NK-92 treated with Interleukin-12 subunit alpha and Interleukin-12 subunit beta, amount 100 ng/mL, for 24 hours (cell line): ENCODE results near the gene DENND4A.
A peak's percentile ranks its signal among the peaks of the same experiment; 100 is the strongest.
"Not testable (repeated sequence)": the region's sequence is repeated elsewhere in the genome, so short reads cannot be mapped to it uniquely, and the experiment has no call there.

Experiments used
- DNase-seq: peaks from one replicate; lab custom pipeline; 2025; lab: John Stamatoyannopoulos, UW

The DENND4A gene

DNA sequence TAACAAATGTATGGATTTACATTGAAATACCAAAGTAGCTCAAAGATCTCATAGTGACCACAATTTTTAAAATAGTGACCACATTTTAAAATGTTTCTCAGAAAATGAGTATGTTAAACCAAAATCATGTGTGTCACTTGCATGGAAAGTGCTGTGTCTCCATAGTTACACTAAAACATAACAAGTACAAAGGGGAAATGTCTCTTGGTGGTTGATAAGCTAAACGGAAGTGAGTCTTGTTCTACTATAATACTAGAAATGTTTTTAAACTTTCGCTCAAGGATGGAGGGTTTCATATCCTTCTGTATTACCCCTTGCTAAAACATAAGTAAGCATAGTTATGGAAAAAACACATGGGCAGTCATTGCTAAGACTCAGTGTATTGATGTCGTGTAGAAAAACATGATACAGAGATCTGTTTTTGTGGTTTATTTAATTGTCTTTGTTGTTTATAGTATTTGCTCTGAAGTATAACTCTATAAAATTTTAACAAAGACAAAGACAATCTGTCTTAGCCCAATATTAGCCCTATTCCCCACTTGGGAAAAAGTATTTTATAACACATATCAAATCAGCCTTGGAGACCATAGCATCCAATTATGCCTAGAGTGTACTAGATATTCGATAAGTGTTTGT, 27.0 kb upstream of the DENND4A start:
- no peak for DNase-seq

DNA sequence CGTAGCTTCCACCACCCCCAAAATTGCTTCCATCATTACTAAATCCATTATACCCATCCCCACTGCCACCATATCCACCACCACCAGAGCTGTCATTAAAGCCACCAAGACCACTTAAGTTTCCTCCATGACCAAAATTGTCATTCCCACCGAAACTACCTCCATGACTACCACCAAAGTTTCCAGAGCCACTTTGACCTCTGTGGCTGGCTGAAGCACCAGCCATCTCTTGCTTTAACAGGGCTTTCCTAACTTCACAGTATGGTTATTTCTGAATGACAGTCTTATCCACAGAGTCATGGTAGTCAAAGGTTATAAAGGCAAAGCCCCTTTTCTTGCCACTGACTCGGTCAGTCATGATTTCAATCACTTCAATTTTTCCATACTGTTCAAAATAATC, 24.3 kb upstream of the DENND4A start:
- DNase-seq: no peak

DNA sequence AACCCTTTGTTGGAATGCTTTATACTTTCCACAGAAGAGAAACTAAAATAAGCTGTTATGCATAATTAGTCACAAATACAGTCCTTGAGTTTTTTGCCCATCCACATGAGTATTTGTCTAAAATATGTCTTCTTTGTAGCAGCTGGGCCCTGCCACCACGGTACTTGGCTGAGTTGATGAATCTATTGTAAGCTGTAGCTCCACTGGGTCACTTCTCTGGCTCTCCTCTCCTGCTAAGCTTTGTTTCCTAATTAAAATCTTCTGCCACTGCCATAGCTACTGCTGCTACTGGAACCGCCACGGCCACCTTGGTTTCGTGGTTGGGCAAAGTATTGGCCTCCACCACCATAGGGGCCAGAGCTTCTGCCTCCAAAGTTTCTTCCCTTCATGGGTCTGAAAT, 23.9 kb upstream of the DENND4A start:
- DNase-seq: not testable (repeated sequence)

DNA sequence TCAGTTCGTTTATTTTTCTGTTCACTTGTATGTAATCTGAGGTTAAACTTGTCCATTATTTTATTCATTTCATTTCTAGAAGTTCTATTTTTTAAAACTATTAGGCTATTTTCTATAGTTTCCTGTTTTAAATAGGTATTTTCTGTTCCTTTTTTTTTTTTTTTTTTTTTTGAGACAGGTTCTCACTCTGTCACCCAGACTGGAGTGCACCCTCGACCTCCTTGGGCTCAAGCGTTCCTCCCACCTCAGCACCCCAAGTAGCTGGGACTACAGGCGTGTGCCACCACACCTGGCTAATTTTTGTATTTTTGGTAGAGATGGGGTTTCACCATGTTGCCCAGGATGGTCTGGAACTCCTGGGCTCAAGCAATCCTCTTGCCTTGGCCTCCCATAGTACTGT, 22.2 kb upstream of the DENND4A start:
- DNase-seq: not testable (repeated sequence)

DNA sequence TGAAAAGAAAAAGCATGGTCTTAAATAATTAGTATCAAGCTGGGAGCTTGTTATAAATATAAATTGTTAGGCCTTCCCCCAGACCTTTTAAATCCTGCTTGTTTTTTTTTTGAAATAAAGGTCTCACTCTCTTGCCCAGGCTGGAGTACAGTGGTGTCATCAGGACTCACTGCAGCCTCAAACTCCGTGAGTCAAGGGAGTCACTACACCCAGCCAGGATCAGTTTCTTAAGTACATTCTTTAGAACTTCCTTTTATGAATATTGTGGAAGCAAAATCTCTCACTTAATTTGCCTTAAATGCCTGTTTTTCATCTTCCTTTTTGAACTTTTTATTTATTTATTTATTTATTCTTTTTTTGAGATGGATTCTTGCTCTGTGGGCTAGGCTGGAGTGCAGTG, 20.8 kb upstream of the DENND4A start:
- DNase-seq: no peak

DNA sequence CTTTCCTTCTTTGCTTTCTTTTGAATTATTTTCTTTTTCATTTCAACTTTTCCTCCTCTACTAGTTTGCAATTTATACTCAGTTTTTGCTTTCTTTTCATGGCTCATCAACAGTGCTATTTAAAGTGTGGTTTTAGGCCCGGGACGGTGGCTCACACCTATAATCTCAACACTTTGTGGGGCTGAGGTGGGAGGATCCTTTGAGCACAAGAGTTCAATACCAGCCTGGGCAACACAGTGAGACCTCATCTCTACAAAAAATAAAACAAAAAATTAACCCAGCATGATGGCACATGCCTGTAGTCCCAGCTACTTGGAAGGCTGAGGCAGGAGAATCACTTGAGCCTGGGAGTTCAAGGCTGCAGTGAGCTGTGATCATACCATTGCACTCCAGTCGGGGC, 20.4 kb upstream of the DENND4A start:
- no peak for DNase-seq

DNA sequence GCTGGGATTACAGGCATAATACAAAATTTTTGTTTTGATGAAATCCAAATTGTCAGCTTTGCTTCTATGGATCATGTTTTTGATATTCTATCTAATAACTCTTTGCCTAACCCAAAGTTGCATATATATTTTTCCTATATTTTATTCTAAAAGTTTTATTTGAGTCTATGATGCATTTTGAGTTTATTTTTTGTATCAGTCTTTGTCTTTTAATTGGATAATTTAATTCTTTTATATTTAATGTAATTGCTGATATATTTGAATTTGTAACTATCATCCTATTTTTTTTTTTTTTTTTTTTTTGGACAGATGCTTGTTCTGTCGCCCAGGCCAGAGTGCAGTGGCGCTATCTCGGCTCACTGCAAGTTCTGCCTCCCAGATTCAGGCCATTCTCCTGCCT, 19.7 kb upstream of the DENND4A start:
- DNase-seq: no peak

DNA sequence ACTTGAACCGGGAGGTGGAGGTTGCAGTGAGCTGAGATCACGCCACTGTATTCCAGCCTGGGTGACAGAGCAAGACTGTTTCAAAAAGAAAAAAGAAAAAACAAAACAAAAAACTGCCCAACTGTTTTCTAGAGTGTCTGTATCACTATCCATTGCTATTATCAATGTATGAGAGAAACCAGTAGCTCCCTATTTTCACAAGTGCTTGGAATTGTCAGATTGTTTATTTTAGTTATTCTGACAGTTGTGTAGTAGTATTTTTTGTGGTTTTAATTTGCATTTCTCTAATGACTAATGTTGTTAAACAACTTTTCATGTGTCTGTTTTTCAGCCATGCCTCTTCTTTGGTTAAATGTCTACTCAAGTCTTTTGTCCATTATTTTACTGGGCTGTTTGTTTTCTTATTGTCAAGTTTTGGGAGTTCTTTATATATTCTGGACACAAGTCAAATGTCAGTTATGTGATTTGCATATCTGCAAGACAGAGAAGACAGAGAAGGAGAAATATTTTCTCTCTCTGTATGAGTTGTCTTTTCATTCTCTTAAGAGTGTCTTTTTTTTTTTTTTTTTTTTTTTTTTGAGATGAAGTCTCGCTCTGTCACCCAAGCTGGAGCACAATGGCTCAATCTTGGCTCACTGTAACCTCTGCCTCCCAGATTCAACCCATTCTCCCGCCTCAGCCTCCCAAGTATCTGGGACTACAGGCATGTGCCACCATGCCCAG, 19.1 kb upstream of the DENND4A start:
- not testable (repeated sequence) for DNase-seq

DNA sequence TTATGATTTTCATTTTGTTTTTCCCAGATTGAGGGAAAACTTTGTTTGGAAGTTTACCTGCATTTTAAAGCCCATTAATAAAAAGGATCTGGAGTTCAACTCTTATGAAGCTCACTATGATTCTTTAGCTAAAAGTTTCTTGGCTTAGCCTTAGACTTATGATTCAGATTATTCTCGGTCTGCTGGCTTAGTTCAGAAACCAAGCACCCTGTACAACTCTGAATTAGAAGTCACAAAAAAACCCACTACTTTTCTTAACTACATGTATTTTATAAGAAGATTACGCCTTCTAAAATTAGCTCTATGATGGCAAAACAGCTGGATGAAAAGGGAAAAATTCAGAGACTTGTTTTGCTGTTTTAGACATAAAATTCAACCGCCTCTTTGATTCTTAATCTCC, 14.3 kb upstream of the DENND4A start:
- DNase-seq: no peak

DNA sequence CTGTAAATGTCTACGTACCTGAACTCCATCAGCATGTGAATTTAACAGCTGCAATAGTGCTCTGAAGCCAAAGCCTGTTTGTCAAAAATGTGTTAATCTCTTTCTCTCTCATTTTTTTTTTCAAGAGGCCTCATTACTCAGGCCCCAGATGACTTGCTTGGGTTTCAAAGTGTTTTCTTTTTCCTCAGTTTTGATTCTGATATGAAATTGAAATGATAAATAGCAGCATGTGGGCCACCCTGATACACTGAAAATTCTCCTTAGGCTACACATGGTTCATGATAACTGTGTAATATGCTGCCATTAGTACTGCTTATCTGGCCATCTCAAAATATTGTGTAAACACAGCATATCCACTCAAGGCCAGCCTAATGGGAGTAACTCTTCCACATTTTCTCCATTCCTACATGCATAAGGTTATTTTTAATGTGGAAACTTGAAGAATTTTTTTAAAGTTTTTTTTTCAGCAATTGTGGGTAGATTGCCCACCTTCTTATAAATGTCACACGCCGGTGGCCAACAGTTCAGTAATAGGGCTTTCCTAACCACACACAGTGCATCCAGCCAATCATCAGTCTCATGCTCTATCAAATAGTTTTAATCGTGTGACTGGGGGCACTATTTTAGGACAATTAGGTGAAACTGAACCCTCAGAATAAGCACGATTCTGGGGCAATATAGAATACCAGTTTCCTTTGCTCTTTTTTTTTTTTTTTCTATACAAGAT, 13.1 kb upstream of the DENND4A start:
- DNase-seq: no peak

DNA sequence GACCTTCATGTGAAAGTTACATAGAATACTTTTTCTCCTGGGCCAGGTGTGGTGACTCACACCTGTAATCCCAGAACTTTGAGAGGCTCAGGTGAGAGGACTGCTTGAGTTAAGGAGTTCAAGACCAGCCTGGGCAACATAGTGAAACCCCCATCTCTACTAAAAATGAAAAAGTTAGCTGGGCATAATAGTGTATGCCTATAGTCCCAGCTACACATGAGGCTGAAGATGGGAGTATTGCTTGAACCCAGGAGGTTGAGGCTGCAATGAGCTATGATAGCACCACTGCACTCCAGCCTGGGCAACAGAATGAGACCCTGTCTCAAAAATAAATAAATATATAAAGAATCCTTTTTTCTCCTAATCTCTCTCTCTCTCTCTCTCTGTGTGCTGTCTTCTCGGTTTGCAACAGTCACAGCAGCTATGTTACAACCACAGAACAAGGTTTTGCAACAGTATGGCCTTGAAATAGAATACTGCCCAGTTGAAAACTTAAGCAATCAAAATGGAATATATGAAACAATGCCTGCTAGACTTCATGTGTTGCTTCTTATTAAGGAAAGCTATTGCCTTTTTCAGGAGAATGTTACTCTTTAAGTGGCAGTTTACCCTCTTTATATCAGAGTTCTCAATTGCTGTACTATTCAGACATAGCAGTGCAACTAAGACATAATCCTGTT, 12.3 kb upstream of the DENND4A start:
- no peak for DNase-seq

DNA sequence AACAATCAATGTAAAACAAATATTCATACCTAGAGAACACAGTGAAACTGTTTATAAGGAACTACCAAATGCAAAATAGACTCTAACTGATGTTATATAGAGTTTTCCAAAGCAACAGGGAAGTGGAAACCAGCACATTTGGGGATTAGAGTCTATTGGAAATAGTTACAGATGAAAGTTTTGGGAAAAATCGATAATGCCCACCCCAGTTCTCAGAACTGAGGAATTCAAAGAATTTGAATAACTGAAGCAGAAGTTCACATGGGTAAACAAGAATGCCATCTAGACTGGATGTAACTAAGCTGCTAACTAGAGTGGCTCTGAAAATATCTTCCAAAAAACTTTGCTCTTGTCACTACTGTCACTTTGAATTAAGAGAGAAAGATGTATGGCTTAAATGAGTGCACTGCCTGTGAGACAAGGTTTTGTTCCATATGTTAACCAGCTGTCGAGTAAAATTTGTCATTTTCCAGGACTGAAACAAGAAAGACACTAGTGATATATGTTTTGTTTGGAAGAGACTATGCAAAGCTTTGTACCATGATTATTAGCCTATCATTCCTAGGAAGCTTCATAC, 9.2 kb upstream of the DENND4A start:
- no peak for DNase-seq

DNA sequence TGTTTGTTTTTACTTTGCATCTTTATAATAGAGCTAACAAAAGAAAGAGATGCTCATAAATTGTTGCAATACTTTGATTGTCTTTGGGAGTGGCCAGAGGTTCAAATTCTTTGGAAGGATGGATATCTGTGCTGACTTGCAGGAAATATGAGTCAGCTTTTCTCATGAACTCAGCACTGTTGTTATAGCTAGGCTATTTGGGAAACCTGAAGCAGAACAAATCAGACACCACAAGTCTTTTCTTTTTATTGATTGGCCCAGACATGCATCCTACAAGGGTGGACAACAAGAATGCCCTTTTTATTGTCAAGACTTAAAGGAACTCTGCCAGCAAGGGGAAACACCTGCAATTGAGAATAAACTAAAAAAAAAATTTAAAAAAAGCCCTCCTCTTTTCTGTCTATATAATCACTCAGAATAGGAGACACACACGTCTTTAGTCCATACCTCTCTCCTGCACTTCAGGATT, 4.6 kb upstream of the DENND4A start:
- no peak for DNase-seq

DNA sequence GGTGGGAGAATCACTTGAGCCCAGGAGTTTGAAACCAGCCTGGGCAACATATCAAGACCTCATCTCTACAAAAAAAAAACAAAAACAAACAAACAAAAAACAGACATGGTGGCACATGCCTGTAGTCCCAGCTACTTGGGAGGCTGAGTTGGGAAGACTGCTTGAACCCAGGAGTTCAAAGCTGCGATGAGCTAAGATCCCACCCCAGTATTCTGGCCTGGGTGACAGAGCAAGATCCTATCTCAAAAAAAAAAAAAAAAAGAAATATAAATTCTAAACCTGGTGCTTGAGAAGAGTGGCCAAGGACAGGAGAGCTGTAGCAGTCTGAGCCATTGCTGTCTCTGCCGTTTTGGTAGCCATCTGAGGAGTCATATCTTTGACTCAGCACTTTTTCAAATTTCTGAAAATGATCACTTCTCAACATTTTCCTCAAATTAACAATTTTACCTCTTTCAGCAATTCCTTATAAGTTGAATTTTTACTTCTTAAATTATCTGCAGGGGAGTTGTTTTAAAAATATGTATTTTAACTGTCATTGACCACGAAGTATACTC, 3.6 kb upstream of the DENND4A start:
- DNase-seq: no peak

DNA sequence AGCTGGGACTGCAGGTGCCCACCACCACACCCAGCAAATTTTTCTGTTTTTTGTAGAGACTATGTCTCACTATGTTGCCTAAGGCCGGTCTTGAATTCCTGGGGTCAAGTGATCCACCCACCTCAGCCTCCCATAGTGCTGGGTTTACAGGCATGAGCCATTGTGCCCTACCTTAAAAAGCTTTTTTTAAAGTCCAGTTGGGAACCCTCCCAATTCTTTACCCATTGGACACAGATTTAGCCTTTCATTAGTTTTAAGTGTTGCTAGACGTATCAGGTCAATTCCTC, 1.7 kb upstream of the DENND4A start:
- no peak for DNase-seq

DNA sequence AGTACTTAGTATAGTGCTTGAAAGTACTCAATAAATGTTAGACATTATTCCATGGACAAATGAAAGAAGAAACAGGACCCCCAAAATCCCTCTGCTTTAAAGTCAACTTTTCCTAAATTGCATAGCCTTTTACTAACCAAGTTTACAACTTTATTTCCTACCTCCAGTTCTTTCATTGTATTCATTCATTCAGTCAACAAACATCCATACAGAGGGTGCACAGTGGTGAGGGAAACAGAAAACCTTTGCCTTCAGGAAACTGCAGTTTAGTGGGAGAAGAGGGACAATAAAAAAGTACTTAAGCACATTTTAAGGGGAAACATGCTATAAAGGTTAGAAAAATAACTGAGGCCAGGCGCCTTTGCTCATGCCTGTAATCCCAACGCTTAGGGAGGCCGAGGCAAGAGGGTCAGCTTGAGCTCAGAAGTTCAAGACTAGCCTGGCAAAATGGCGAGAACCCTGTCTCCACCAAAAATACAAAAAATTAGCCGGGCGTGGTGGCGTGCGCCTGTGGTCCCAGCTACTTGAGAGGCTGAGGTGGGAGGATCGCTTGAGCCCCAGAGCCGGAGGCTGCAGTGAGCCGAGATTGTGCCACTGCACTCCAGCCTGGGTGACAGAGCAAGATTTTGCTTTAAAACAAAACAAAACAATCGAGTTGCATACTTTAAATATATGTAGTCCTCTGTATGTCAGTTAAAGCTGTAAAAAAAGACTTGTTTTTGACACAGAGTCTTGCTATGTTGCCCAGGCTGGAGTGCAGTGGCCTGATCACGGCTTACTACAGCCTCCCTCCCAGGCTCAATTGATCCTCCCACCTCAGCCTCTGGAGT, 1.1 kb upstream of the DENND4A start:
- DNase-seq: no peak

DNA sequence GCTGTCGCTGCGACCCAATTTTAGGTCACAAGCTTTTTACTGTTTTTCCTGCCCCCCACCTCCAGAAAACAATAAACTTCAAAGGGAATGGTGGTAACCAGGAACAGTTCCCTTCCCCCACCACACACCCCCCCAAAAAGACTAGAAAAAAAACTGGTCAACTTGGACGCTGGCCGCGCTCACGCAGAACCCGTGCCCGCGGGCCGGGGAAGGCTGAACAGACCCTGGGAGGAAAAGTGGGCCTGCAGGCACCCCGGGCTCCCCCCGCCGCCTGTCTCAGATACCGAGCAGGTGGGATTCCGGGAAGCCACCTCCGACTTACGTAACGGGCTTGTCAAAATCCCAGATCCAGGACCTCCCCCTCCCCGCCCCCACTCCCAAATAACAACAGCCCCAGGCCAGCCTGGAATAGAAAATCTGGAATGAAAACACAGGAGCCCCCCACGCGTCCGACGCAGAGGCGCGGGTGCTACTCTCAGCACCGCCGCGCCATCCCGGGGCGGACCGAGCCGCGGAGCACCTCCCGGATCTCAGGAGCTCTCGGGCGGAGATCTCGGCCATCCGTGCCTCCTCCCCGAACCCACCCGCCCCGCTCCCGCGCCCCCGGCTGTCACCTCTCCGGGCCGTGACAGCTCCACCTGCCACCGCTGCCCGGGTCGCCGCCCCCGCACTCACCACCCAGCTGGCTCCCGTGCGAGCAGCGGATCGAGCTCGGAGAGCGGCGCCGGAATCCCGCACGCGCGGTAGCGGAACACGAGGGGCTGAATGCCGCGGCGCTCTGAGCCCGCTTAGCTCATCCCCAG, 557 bp downstream of the DENND4A start:
- peak; percentile 70 for DNase-seq

DNA sequence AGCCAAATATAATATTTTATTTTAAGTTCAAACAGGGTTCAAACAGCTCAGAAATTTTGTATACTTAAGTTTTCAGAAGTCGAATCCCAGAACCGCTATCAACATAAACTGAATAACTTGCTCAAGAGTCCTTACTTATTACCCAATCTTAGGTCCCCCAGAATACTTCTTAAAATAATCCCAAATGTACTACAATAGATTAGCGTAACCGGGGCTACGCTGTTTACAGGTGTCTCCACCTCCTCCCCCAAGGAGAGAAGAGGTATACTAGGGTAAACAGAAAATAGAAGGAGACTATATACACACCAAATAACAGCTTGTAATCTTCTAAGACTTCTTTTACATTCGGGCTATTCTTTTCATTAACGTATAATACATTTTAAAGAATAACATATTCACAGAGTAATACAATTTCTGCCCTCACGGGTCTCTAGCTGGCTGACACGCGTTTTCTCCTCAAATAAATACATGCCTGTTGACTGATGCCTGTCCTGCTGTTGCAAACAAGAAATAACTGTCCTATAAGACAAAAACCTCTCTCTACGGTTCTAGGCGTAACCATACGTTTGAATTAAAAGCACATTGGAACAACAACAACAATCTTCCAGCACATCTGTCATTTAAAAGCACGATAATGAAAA, 1.3 kb downstream of the DENND4A start:
- no peak for DNase-seq

DNA sequence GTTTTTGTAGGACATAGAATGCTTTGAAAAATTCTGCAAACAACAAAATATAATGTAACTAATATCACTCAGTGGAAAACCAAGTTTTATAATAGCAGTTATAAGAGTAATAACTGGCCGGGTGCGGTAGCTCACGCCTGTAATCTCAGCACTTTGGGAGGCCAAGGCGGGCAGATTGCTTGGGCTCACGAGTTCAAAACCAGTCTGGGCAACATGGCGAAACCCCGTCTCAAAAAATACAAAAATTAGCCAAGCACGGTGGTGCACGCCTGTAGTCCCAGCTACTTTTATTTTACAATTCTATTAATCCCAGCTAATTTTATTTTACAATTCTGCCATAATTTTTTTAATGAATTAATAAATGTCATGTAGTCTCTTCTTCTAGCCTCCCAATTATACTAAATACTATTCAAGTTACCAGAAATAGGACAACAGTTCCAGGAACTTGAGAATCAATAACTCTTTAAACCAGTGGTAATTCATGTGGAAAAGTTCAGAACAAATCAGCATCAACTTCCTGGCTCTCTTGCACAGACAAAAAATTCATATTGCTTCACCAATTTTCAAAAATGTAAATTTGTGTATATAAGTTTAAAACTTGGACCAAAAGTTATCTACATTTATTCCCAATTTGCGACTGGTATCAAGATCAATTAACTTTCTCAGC, 2.2 kb downstream of the DENND4A start:
- no peak for DNase-seq
